ENCODE measurements around the gene FNDC1.

FNDC1 gene

GRCh38 chr6:159312206-159312605 lies 143.0 kb downstream of the FNDC1 start:
- no peak for TF ChIP-seq TAF1 (IDR thresholded peaks at IDR 0.05; ENCODE audit: borderline replicate concordance, insufficient read depth, low read length)
- TF ChIP-seq SIN3A (IDR thresholded peaks at IDR 0.05; ENCODE audit: borderline replicate concordance, insufficient read depth, low read length), result no peak
- TF ChIP-seq POLR2AphosphoS5 (IDR thresholded peaks at IDR 0.05; ENCODE audit: low read depth, low read length), result no peak
- TF ChIP-seq FOXP2 (optimal IDR thresholded peaks at IDR 0.05; ENCODE audit: borderline replicate concordance, extremely low read depth, extremely low read length, insufficient read depth), result no peak
- TF ChIP-seq, protein P1, sequence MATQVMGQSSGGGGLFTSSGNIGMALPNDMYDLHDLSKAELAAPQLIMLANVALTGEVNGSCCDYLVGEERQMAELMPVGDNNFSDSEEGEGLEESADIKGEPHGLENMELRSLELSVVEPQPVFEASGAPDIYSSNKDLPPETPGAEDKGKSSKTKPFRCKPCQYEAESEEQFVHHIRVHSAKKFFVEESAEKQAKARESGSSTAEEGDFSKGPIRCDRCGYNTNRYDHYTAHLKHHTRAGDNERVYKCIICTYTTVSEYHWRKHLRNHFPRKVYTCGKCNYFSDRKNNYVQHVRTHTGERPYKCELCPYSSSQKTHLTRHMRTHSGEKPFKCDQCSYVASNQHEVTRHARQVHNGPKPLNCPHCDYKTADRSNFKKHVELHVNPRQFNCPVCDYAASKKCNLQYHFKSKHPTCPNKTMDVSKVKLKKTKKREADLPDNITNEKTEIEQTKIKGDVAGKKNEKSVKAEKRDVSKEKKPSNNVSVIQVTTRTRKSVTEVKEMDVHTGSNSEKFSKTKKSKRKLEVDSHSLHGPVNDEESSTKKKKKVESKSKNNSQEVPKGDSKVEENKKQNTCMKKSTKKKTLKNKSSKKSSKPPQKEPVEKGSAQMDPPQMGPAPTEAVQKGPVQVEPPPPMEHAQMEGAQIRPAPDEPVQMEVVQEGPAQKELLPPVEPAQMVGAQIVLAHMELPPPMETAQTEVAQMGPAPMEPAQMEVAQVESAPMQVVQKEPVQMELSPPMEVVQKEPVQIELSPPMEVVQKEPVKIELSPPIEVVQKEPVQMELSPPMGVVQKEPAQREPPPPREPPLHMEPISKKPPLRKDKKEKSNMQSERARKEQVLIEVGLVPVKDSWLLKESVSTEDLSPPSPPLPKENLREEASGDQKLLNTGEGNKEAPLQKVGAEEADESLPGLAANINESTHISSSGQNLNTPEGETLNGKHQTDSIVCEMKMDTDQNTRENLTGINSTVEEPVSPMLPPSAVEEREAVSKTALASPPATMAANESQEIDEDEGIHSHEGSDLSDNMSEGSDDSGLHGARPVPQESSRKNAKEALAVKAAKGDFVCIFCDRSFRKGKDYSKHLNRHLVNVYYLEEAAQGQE (IDR thresholded peaks at IDR 0.05; ENCODE audit: insufficient read depth in 1 of 2, low read depth in 2 of 2, low read length in 2 of 2), result no peak

- TF ChIP-seq POLR2AphosphoS5 (IDR thresholded peaks at IDR 0.05; ENCODE audit: low read depth, low read length), result no peak
- no peak for TF ChIP-seq TAF1 (IDR thresholded peaks at IDR 0.05; ENCODE audit: borderline replicate concordance, insufficient read depth, low read length)
- TF ChIP-seq, protein P1 (IDR thresholded peaks at IDR 0.05; ENCODE audit: insufficient read depth in 1 of 2, low read depth in 2 of 2, low read length in 2 of 2), result no peak
- no peak for TF ChIP-seq FOXP2 (optimal IDR thresholded peaks at IDR 0.05; ENCODE audit: borderline replicate concordance, extremely low read depth, extremely low read length, insufficient read depth)
- TF ChIP-seq SIN3A (IDR thresholded peaks at IDR 0.05; ENCODE audit: borderline replicate concordance, insufficient read depth, low read length), result no peak
These were observed 143.8 kb downstream of the FNDC1 start for GRCh38 chr6:159313018-159313417.

DNA sequence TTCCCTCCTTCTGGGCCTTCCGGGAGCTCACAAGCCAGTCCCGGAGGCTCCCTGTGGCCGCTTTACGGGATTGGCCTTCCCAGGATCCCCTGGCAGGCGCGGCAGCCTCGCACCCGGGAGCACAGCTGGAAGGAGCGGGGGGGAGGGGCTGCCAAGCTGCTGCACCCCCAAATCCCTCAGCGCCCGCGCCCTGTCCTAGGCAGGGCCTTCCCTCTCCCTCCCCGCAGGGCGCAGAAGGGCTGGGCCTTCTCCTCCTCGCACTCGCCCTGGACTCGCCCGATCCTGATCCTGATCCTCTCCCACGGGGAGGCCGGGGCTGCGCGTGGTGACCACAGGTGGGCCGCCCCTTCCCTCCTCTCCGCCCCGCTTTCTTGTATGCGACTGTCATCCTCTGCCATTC lies 146.4 kb downstream of the FNDC1 start:
- TF ChIP-seq TAF1 (IDR thresholded peaks at IDR 0.05; ENCODE audit: borderline replicate concordance, insufficient read depth, low read length) (no peak), SIN3A (IDR thresholded peaks at IDR 0.05; ENCODE audit: borderline replicate concordance, insufficient read depth, low read length) (no peak), POLR2AphosphoS5 (IDR thresholded peaks at IDR 0.05; ENCODE audit: low read depth, low read length) (no peak), FOXP2 (optimal IDR thresholded peaks at IDR 0.05; ENCODE audit: borderline replicate concordance, extremely low read depth, extremely low read length, insufficient read depth) (no peak)
- TF ChIP-seq, protein P1 (IDR thresholded peaks at IDR 0.05; ENCODE audit: insufficient read depth in 1 of 2, low read depth in 2 of 2, low read length in 2 of 2), result no peak

DNA sequence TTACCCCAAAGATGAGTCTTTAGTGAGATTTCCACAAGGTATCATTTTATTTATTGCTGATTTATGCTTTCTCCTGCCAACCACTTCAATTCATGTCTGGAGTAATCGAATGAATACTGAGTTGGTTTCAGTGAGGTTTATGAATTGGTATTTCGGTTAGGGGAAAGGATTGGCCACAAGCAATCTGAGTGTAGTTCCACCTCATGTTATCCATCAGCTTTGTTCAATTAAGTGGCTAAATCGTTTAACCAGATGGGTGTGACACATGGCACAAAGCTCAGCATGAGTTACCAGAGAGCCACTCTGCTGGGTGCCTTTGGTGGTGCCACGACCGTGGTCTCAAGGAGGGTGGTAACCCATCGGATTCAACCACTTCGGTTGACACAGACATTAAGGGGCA lies 148.2 kb downstream of the FNDC1 start:
- no peak for TF ChIP-seq POLR2AphosphoS5 (IDR thresholded peaks at IDR 0.05; ENCODE audit: low read depth, low read length)
- no peak for TF ChIP-seq TAF1 (IDR thresholded peaks at IDR 0.05; ENCODE audit: borderline replicate concordance, insufficient read depth, low read length)
- TF ChIP-seq SIN3A (IDR thresholded peaks at IDR 0.05; ENCODE audit: borderline replicate concordance, insufficient read depth, low read length), result no peak
- TF ChIP-seq FOXP2 (optimal IDR thresholded peaks at IDR 0.05; ENCODE audit: borderline replicate concordance, extremely low read depth, extremely low read length, insufficient read depth), result no peak
- TF ChIP-seq, protein P1 (IDR thresholded peaks at IDR 0.05; ENCODE audit: insufficient read depth in 1 of 2, low read depth in 2 of 2, low read length in 2 of 2), result no peak

DNA sequence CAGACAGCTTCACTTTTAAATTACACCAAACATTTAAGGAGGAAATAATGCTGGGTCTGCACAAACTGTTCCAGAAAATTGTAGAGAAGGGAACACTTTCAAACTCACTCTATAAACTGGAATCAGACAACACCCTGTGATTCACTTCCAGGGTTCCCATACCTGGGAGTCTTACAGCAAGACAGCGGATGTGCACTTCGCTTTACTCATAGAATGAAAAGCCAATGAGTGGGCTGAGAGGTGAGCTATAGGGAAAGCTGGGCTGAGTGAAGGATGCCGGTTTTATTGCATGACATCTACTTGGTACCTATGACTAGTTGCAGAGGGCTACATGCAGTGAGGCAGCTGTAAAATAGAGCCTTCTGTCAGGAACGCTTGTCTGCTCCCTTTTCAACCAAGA lies 152.1 kb downstream of the FNDC1 start:
- no peak for TF ChIP-seq FOXP2 (optimal IDR thresholded peaks at IDR 0.05; ENCODE audit: borderline replicate concordance, extremely low read depth, extremely low read length, insufficient read depth)

Data from PFSK-1 (cell line).